Hematopoietic multipotent progenitor cell (in vitro differentiated cells): ENCODE data around the gene EPB41L5. TPM values are rescaled to one million over a fixed set of nuclear protein-coding genes. Genes with fewer than 3 reads are reported as not detected.

Experiments used
- DNase-seq, 3 donors: peaks; one replicate each; pipeline ENCODE4 v3.0.0-alpha.2; 2011 to 2015; ENCODE audit warnings: low read depth in 2 of 3, low spot score in 2 of 3
- small RNA-seq: library from RNA; depleted of rRNA; stranded (forward); fragments of <200 nt; gene quantifications from one replicate; pipeline ENCODE3, GENCODE V24; 2012
- total RNA-seq: library from RNA; depleted of rRNA; stranded (reverse); fragments of >200 nt; gene quantifications from one replicate; pipeline ENCODE4 v1.2.3, GENCODE V29; 2012

The EPB41L5 gene
- total RNA-seq, 1 donor: 2.2 TPM

- peak; percentile 74 to 82 (median 79) for DNase-seq
Observed at GRCh38 chr2:120223034-120223912, 210.4 kb downstream of the EPB41L5 start, which contains the start of gene TMEM185B. Gene TMEM185B, minus strand, starts transcription at chr2:120223400. Its CDS starts 424 bp downstream, at chr2:120222976.

- DNase-seq: no peak
Observed at GRCh38 chr2:120224256-120224655, 211.4 kb downstream of the EPB41L5 start.

- no peak for DNase-seq
Observed at GRCh38 chr2:120224735-120225548, 212.1 kb downstream of the EPB41L5 start.

GRCh38 chr2:120225549-120226065 lies 212.7 kb downstream of the EPB41L5 start:
- DNase-seq: no peak

GRCh38 chr2:120226316-120226715 lies 213.4 kb downstream of the EPB41L5 start:
- peak in 1 of 3 donors; percentile 40 for DNase-seq

- no peak for DNase-seq
Observed at GRCh38 chr2:120227111-120227991, 214.5 kb downstream of the EPB41L5 start.

- DNase-seq: peak in 1 of 3 donors; percentile 47
Observed at GRCh38 chr2:120228503-120228902, 215.6 kb downstream of the EPB41L5 start.

Small RNAs within 50 kb of the gene (small RNA-seq; reads per million reads assigned to genes)
- gene MTND4LP14 (not detected), gene RF00019 (not detected)

Other genes starting within 250 kb of the EPB41L5 start
- 48.5 TPM for gene TMEM185B, start 210.3 kb downstream of the EPB41L5 start, total RNA-seq
- 32.6 TPM for gene RALB, start 239.8 kb downstream of the EPB41L5 start, total RNA-seq